ENCODE data around the gene UBAC2.

DNA sequence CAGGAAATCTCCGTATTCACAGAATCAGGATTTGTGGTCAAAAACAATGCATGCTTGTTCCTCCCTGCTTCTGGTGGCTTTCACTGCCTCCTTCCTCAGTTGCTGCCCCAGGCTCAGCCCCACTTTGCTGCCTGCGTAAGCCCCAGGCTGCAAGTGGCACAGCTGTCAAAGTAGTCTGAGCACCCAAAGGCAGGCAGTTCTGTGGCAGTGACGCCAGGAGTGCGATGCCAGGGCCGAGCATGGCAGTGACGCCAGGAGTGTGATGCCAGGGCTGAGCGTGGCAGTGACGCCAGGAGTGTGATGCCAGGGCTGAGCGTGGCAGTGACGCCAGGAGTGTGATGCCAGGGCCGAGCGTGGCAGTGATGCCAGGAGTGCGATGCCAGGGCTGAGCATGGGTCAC, 183.8 kb downstream of the UBAC2 start:
- no peak for TF ChIP-seq POU2F2 (IDR thresholded peaks at IDR 0.05; ENCODE audit: low read depth, low read length)
- TF ChIP-seq PAX5 (IDR thresholded peaks at IDR 0.05; ENCODE audit: insufficient read depth, low read length, severe bottlenecking), result no peak
- TF ChIP-seq POLR2A (IDR thresholded peaks at IDR 0.05; ENCODE audit: low read depth, low read length), result no peak
- no peak for TF ChIP-seq POLR2AphosphoS5 (IDR thresholded peaks at IDR 0.05; ENCODE audit: low read depth, low read length)
